Tibial nerve (tissue), 4 donors: Measurements from ENCODE around the gene UNC79.

Experiments
- CTCF ChIP-seq, 5 experiments: fragments of 200-600 bp in 3 of 5; fragments of 450-650 bp in 2 of 5; sonication (generic) in 3 of 5; IDR thresholded peaks; one replicate each; pipeline ENCODE4 v1.5.1; 2016 to 2019; ENCODE audit warnings: antibody characterized with exemption in 5 of 5, mild to moderate bottlenecking in 3 of 5, moderate library complexity in 2 of 5
- EP300 ChIP-seq, 2 donors: sonication (generic); formaldehyde crosslinking; IDR thresholded peaks; one replicate each; pipeline ENCODE4 v1.6.1; 2017; ENCODE audit warnings: antibody characterized with exemption in 2 of 2, mild to moderate bottlenecking in 1 of 2
- POLR2A ChIP-seq, 2 donors: fragments of 450-650 bp; IDR thresholded peaks; one replicate each; pipeline ENCODE4 v1.6.1; 2017; ENCODE audit warnings: antibody characterized with exemption in 2 of 2, mild to moderate bottlenecking in 2 of 2, moderate library complexity in 2 of 2

GRCh38 chr14:93753647-93754046 lies 322.9 kb downstream of the UNC79 start:
- no peak for TF ChIP-seq POLR2A (IDR thresholded peaks at IDR 0.05)
- TF ChIP-seq CTCF (IDR thresholded peaks at IDR 0.05), result no peak
- TF ChIP-seq EP300 (IDR thresholded peaks at IDR 0.05), result no peak
